HG03521 (cell line): Measurements from ENCODE around the gene LIN7B.
"Not testable (repeated sequence)": the region's sequence is repeated elsewhere in the genome, so short reads cannot be mapped to it uniquely, and the experiment has no call there.

Experiments used
- ATAC-seq: cut with Tn5 transposase; IDR thresholded peaks from one replicate; pipeline ENCODE4 v1.9.1; 2021; ENCODE audit warnings: mild to moderate bottlenecking, moderate library complexity; ENCODE audit not compliant: unreplicated experiment

Gene LIN7B

DNA sequence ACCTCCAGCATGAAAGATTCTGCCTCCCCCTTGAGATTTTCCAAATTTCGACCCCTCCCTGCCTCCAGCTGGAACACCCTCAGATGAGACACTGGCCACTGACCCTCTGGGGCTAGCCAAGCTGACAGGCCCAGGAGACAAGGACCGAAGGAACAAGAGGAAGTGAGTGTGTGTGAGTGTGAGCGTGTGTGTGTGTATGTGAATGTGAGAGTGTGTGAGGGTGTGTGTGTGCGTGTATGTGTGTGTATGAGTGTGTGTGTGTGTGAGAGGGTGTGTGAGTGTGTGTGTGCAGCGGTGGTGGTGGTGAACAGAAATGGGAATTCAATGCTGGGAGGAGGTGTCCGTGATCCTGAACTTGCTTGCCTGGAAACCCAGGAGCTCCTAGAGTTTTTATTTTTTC lies 27.2 kb downstream of the LIN7B start:
- ATAC-seq, result no peak

DNA sequence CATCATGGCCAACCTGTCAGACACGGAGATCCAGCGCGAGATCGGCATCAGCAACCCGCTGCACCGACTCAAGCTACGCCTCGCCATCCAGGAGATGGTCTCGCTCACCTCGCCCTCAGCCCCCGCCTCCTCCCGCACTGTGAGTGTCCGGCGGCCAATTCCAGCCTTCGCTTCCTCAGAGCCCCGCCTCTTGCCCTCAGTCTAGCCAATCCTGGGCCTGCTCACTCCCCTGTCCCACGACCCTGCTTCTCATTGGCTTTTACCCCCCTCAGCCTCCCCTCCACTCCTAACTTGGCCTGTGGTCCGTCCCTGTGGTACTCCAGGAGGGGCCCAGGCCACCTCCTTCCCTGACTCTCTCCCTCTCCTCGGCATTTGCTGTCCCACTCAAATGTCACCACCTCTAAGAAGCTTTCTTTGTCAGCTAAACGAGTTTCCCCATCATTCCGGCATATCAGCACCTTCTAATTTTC lies 28.7 kb downstream of the LIN7B start:
- ATAC-seq, result no peak

- ATAC-seq, result no peak
Measured at GRCh38 chr19:49145573-49146407, 31.6 kb downstream of the LIN7B start.

DNA sequence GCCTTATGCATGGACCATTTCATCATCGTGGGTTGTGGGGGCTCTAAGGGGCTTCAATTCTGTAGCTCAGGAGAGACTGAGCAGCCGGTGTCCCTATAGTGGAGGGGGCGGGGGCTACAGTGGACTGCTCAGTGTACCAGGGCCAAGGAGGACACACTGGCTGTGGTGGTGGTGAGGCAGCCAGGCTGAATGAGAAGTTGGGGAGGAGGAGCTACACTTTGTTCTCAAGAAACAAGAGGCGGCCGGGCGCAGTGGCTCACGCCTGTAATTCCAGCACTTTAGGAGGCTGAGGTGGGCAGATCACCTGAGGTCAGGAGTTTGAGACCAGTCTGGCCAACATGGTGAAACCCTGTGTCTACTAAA lies 32.2 kb downstream of the LIN7B start:
- not testable (repeated sequence) for ATAC-seq

- no peak for ATAC-seq
Measured at GRCh38 chr19:49148044-49148682, 34.0 kb downstream of the LIN7B start.

DNA sequence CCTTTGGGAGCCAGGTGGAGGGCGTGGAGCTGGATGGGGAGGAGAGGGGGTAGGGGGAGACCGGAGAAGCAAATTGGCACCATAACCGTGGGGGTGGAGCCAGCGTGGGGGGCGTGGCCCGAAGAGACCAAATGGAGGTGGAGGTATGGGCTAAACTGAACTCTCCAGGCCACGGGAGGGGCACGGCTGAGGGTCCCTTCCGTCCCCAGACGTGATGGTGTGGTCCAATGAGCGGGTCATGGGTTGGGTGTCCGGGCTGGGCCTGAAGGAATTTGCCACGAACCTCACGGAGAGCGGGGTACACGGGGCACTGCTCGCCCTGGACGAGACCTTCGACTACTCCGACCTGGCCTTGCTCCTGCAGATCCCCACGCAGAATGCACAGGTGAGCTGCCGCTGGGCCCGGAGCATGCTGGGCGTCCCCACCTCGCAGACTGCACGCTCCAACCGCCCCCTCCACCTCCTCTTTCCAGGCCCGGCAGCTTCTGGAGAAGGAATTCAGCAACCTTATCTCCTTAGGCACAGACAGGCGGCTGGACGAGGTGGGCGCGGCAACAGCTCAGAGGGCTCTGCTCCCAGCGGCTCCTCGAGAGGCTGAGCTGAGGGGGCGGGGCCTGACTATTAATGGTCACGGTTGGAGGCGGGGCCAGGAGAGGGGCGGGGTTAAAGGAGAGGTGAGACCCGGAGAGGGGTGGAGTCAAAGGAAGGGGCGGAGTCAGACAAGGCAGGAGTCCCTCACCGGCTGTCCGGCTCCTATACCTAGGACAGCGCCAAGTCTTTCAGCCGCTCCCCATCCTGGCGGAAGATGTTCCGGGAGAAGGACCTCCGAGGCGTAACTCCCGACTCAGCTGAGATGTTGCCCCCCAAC lies 34.8 kb downstream of the LIN7B start:
- ATAC-seq, result no peak

GRCh38 chr19:49149652-49150105 lies 35.5 kb downstream of the LIN7B start:
- no peak for ATAC-seq

DNA sequence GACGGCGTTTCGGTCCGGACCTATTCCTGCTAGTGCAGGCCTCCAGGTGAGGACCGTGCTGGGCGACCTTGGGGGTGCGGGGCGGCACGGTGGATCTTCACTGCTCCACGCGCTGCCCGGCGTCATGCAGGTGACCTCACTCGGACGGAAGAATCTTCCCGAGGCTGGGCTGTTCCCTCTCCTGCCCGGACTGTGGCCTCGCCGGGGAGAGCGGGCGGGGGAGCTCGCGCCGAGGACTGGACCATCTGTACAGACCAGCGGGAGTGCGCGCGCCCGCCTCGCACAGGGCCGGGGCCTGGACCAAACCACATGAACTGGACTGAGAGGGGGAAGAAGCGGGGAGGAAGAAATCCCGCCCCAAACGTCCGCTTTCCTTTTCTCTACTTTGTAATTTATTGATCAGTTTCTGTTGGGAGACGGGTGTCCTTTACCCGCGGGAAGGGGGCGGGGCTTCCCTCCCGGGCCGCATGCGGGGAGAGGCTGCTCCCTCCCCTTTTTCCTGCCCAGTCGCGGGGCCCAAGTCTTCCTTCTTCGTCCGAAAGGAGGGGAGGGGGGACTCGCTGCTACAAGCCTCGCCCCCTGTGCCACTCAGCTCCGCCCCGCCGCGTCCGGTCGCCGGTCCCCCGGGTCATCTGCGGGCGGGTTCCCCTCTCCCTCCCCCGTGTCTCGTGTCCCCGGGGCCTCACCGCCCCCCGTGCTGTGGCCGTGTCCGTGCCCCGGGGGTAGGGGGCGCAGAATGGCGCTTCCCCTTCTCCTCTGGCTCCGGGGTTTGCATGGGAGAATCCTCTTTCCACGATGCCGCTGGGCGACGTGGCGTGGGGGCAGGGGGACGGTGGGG lies 36.2 kb downstream of the LIN7B start:
- no peak for ATAC-seq

DNA sequence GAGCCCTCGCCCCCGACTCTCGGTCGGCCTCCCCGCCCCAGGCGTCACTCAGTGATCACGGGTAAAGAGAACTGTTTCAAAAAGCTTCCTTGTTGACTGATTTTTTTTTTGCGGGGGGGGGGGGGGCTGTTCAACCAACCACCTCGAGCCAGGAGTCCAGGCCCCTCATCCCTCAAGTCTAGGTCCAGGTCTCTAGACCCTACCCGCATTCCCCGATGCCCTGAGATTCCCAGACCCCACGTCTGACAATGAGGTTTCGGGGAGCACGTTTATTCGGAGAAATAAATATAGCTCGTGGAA lies 36.7 kb downstream of the LIN7B start:
- ATAC-seq, result no peak

DNA sequence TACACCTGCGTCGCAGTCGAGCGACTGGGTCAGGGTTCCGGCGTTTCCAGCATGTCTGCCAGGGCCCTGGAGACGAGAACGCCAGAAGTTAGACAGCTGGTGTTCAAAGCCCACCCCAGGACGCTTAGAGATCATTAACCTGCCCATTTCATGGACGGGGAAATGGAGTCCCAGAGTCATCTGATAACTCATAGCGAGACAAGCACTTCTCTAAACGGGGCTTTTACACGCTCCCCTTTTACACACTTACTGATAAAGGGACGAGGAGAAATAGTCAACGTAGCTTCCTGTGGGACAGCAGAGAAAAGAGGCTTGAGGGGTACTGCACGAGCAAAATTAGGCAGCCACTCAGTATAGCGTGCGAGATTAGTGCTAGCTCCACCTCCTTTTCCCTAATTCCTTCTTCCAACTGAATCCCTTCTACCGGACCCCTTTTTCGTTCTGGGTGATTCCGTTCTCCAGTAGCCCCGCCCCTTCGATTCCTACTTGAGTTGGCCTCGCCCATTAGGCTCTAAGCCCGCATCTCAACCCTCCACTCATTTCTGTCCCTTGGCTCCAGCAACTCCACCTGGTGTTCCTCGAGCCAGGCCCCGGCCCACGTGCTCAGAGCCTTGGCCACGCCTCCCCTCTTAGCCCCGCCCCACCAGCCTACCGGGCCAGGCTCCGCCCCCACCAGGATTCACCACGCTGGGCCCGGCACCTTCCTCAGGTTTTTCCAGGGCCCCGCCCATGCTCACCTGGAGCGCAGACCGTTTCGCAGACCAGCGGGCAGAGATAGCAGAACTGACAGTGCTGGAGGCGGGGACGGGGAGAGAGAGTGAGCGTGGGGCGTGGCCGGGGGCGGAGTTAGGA lies 37.3 kb downstream of the LIN7B start:
- ATAC-seq, result no peak

- no peak for ATAC-seq
Measured at GRCh38 chr19:49152119-49152550, 38.0 kb downstream of the LIN7B start.

- no peak for ATAC-seq
Measured at GRCh38 chr19:49153167-49153809, 39.1 kb downstream of the LIN7B start.

DNA sequence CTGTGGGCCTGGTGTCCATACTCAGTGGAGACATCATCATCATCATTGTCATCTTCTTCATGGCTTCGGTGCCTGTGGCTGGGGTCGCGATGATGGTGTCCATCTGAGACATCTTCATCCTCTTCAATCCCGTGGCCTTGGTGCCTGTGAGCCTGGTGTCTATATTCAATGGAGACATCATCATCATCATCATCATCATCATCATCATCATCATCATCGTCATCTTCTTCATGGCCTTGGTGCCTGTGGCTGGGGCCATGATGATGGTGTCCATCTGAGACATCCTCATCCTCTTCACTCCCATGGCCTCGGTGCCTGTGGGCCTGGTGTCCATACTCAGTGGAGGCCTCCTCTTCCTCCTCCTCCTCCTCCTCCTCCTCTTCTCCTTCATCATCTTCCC lies 40.1 kb downstream of the LIN7B start:
- ATAC-seq, result no peak

GRCh38 chr19:49155005-49155819 lies 41.0 kb downstream of the LIN7B start, which contains the start of gene HRC:
TSS of gene HRC (minus strand) at chr19:49155396. CDS start at chr19:49155237, 159 bp downstream.
- no peak for ATAC-seq

- no peak for ATAC-seq
Measured at GRCh38 chr19:49155820-49156346, 41.7 kb downstream of the LIN7B start.

GRCh38 chr19:49157445-49158224 lies 43.5 kb downstream of the LIN7B start, which contains the start of gene TRPM4:
TSS of gene TRPM4 (plus strand) at chr19:49157792. CDS start at chr19:49157867, 75 bp downstream.
- no peak for ATAC-seq
